ENCODE measurements around the gene ZMYM2. TPM values are rescaled to one million over a fixed set of nuclear protein-coding genes. Genes with fewer than 3 reads are reported as not detected.

ZMYM2 gene
- total RNA-seq, 4 donors from 2014 or later, result 54.7 to 175 (median 98.3) TPM

GRCh38 chr13:20132052-20132634 lies 173.6 kb downstream of the ZMYM2 start:
- Histone ChIP-seq H3K4me3 (no peak overlapping the region), H3K27ac (no peak overlapping the region), H3K27me3 (peaks cover 0 to 21% of the 10 kb centered on the region in 2 donors), H3K9me3 (no peaks in the 10 kb centered on the region), H3K36me3 (no peaks in the 10 kb centered on the region), H3K4me1 (peaks cover 0 to 5% of the 10 kb centered on the region in 2 donors)
- intact Hi-C loops (cut with DNase I; ENCODE audit: low total_unique reads), result no loop called here
- TF ChIP-seq CTCF (IDR thresholded peaks at IDR 0.05), result no peak
- TF ChIP-seq POLR2A (IDR thresholded peaks at IDR 0.05), result no peak
- DNase-seq, result no peak

GRCh38 chr13:20134732-20135131 lies 176.2 kb downstream of the ZMYM2 start:
- Histone ChIP-seq H3K4me1 (no peaks in the 10 kb centered on the region), H3K4me3 (no peak overlapping the region), H3K36me3 (no peaks in the 10 kb centered on the region), H3K9me3 (no peaks in the 10 kb centered on the region), H3K27ac (no peak overlapping the region), H3K27me3 (peaks cover 0 to 34% of the 10 kb centered on the region in 2 donors)
- intact Hi-C loops (cut with DNase I; ENCODE audit: low total_unique reads), result no loop called here
- TF ChIP-seq POLR2A (IDR thresholded peaks at IDR 0.05) (no peak), CTCF (IDR thresholded peaks at IDR 0.05) (no peak)
- DNase-seq, result no peak

GRCh38 chr13:20136781-20137703 lies 178.5 kb downstream of the ZMYM2 start:
- Histone ChIP-seq H3K4me3 (no peak overlapping the region), H3K4me1 (no peaks in the 10 kb centered on the region), H3K36me3 (no peaks in the 10 kb centered on the region), H3K9me3 (no peaks in the 10 kb centered on the region), H3K27me3 (peaks cover 3 to 34% of the 10 kb centered on the region in 2 donors), H3K27ac (no peak overlapping the region)
- intact Hi-C loops (cut with DNase I; ENCODE audit: low total_unique reads), result no loop called here
- TF ChIP-seq POLR2A (IDR thresholded peaks at IDR 0.05), result no peak
- no peak for TF ChIP-seq CTCF (IDR thresholded peaks at IDR 0.05)
- no peak for DNase-seq

GRCh38 chr13:20137875-20138274 lies 179.3 kb downstream of the ZMYM2 start:
- H3K4me1 ChIP-seq, result no peaks in the 10 kb centered on the region
- DNase-seq, result no peak
- H3K36me3 ChIP-seq, result no peaks in the 10 kb centered on the region
- H3K27me3 ChIP-seq, result peaks cover 5 to 34% of the 10 kb centered on the region in 2 donors
- TF ChIP-seq POLR2A (IDR thresholded peaks at IDR 0.05), result no peak
- TF ChIP-seq CTCF (IDR thresholded peaks at IDR 0.05), result no peak
- no peaks in the 10 kb centered on the region for H3K9me3 ChIP-seq
- intact Hi-C loops (cut with DNase I; ENCODE audit: low total_unique reads), result no loop called here
- H3K27ac ChIP-seq, result no peak overlapping the region
- H3K4me3 ChIP-seq, result no peak overlapping the region

- H3K4me3 ChIP-seq, result no peak overlapping the region
- H3K27me3 ChIP-seq, result peaks cover 5 to 29% of the 10 kb centered on the region in 2 donors
Measured at GRCh38 chr13:20140487-20140886, 182.0 kb downstream of the ZMYM2 start.

More at GRCh38 chr13:20140487-20140886, 182.0 kb downstream of the ZMYM2 start:
- Histone ChIP-seq H3K36me3 (no peaks in the 10 kb centered on the region), H3K4me1 (no peaks in the 10 kb centered on the region), H3K9me3 (no peaks in the 10 kb centered on the region), H3K27ac (no peak overlapping the region)
- DNase-seq, result no peak
- TF ChIP-seq CTCF (IDR thresholded peaks at IDR 0.05) (no peak), POLR2A (IDR thresholded peaks at IDR 0.05) (no peak)
- intact Hi-C loops (cut with DNase I; ENCODE audit: low total_unique reads), result no loop called here

Data from uterus (tissue), 4 donors.